Measurements from ENCODE around the gene KRT82. TPM values are rescaled to one million over a fixed set of nuclear protein-coding genes. Genes with fewer than 3 reads are reported as not detected.

The KRT82 gene
- total and polyA plus RNA-seq, 4 donors, result not detected

DNA sequence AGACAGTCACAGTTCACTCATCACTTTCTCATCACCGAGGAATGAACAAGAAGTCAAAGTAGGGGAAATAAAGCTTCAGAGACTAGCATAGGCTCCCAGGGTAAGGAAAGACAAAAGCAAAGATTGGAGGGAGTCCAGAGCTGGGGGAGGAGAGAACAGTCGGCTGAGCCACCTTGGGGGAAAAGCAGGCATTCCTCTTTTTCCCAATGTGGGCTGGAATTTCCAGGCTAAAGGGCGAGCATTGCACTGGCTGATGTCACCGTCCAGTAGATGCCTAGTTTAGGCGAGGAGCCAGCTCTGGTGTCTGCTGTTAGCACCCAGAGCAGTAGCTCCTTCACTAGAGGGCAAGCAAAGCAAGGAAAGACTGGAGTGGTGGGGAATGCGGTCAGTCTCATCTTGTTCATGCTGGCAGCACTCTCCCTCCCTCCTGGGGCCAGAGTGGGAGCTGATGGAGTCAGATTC, 36.5 kb upstream of the KRT82 start:
- Histone ChIP-seq H3K36me3 (ENCODE audit: control insufficient read depth in 4 of 4, insufficient read depth in 4 of 4, low read length in 4 of 4) (no peaks in the 10 kb centered on the region), H3K9ac (ENCODE audit: insufficient read depth in 1 of 2, low read length in 2 of 2) (no peak overlapping the region), H3K9me3 (ENCODE audit: control insufficient read depth in 4 of 4, insufficient read depth in 3 of 4, low read length in 3 of 4) (no peaks in the 10 kb centered on the region), H3K4me3 (no peak overlapping the region), H3K27me3 (ENCODE audit: control insufficient read depth in 3 of 3, insufficient read depth in 3 of 3, low read length in 2 of 3) (peaks cover 0 to 3% (median 0%) of the 10 kb centered on the region in 3 donors), H3K4me1 (ENCODE audit: control insufficient read depth in 5 of 5, insufficient read depth in 5 of 5, low read length in 5 of 5) (no peaks in the 10 kb centered on the region), H3K27ac (ENCODE audit: low read depth in 1 of 2, low read length in 1 of 2) (no peak overlapping the region)
- ATAC-seq (ENCODE audit: insufficient read depth, low FRiP score) (no peak), DNase-seq (no peak)
- WGBS, 2 donors, result 32 to 35% methylated on average over 6 of the region's 6 CpGs
- TF ChIP-seq, protein P1, sequence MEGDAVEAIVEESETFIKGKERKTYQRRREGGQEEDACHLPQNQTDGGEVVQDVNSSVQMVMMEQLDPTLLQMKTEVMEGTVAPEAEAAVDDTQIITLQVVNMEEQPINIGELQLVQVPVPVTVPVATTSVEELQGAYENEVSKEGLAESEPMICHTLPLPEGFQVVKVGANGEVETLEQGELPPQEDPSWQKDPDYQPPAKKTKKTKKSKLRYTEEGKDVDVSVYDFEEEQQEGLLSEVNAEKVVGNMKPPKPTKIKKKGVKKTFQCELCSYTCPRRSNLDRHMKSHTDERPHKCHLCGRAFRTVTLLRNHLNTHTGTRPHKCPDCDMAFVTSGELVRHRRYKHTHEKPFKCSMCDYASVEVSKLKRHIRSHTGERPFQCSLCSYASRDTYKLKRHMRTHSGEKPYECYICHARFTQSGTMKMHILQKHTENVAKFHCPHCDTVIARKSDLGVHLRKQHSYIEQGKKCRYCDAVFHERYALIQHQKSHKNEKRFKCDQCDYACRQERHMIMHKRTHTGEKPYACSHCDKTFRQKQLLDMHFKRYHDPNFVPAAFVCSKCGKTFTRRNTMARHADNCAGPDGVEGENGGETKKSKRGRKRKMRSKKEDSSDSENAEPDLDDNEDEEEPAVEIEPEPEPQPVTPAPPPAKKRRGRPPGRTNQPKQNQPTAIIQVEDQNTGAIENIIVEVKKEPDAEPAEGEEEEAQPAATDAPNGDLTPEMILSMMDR (IDR thresholded peaks at IDR 0.05; ENCODE audit: control extremely low read depth, extremely low read depth), result no peak

DNA sequence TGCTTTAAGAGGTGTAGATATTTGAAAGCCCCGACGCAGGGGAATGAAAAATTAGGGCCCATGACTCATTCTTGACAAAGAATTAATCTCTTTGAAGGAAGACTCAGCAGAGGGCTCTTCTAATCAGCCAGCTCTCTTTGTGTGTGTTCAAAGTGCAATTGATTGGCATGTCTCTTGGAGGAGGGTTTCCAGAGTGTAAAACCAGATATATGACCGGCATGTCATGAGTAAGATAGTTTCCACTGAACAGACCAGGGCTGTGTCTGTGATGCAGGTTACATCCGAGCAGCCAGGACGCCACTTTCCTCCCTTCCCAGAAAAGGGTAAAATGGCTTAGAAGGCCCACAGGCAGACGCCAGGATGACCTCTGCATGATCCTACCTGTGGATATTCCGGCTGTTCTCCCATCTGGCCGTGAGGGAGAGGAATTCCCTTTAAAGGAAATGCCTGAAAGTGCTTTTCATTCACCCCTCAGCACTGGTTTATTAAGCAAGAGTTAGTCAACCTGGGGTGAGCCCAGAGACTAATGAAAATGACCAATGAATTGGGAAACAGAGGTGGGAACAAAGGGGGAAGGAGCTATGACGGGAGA, 35.3 kb upstream of the KRT82 start:
- DNase-seq (no peak), ATAC-seq (ENCODE audit: insufficient read depth, low FRiP score) (no peak)
- 55 to 70% methylated on average over 9 of the region's 9 CpGs for WGBS, 2 donors
- Histone ChIP-seq H3K27me3 (ENCODE audit: control insufficient read depth in 3 of 3, insufficient read depth in 3 of 3, low read length in 2 of 3) (peaks cover 0 to 3% (median 0%) of the 10 kb centered on the region in 3 donors), H3K9ac (ENCODE audit: insufficient read depth in 1 of 2, low read length in 2 of 2) (no peak overlapping the region), H3K4me1 (ENCODE audit: control insufficient read depth in 5 of 5, insufficient read depth in 5 of 5, low read length in 5 of 5) (peaks cover 0 to 4% (median 0%) of the 10 kb centered on the region in 5 donors), H3K27ac (ENCODE audit: low read depth in 1 of 2, low read length in 1 of 2) (no peak overlapping the region), H3K36me3 (ENCODE audit: control insufficient read depth in 4 of 4, insufficient read depth in 4 of 4, low read length in 4 of 4) (no peaks in the 10 kb centered on the region), H3K9me3 (ENCODE audit: control insufficient read depth in 4 of 4, insufficient read depth in 3 of 4, low read length in 3 of 4) (no peaks in the 10 kb centered on the region), H3K4me3 (no peak overlapping the region)
- TF ChIP-seq, protein P1 (IDR thresholded peaks at IDR 0.05; ENCODE audit: control extremely low read depth, extremely low read depth), result no peak

DNA sequence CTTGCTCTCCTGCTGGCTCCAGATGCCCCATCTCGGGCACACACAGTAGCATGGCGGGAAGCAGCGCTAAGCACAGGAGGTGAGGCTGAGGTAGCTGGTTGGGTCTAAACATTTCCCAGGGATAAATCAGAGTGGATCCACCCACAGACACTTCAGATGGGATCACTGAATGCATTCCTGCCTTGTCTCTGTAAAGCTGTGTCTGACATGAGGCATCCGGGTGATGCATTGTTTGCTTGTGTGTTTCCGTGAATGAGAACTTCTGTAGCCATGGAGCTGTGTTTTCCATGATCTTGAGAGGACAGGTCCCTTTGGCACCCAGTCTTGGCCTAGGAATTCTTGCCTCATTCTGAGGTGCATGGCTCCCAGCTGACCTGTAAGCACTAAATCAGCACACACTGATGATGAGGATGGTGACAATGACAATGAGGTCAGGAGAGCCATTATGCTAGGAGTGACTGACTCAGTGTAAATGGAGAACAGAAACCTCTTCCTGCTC, 34.7 kb upstream of the KRT82 start:
- 83 to 87% methylated on average over 5 of the region's 5 CpGs for WGBS, 2 donors

More for the DNA sequence above, 34.7 kb upstream of the KRT82 start:
- Histone ChIP-seq H3K27me3 (ENCODE audit: control insufficient read depth in 3 of 3, insufficient read depth in 3 of 3, low read length in 2 of 3) (peaks cover 0 to 3% (median 0%) of the 10 kb centered on the region in 3 donors), H3K9ac (ENCODE audit: insufficient read depth in 1 of 2, low read length in 2 of 2) (no peak overlapping the region), H3K9me3 (ENCODE audit: control insufficient read depth in 4 of 4, insufficient read depth in 3 of 4, low read length in 3 of 4) (no peaks in the 10 kb centered on the region), H3K36me3 (ENCODE audit: control insufficient read depth in 4 of 4, insufficient read depth in 4 of 4, low read length in 4 of 4) (no peaks in the 10 kb centered on the region), H3K4me3 (no peak overlapping the region), H3K4me1 (ENCODE audit: control insufficient read depth in 5 of 5, insufficient read depth in 5 of 5, low read length in 5 of 5) (peaks cover 0 to 7% (median 0%) of the 10 kb centered on the region in 5 donors), H3K27ac (ENCODE audit: low read depth in 1 of 2, low read length in 1 of 2) (no peak overlapping the region)
- DNase-seq, result no peak
- no peak for ATAC-seq (ENCODE audit: insufficient read depth, low FRiP score)
- TF ChIP-seq, protein P1 (IDR thresholded peaks at IDR 0.05; ENCODE audit: control extremely low read depth, extremely low read depth), result no peak

Data from lung (tissue), 12 donors.